Stimulated activated CD8-positive, alpha-beta memory T cell treated with anti-CD3 and anti-CD28 coated beads, Interleukin-7, amount 100 ng/mL, for 48 hours (primary cell): Measurements from ENCODE around the gene IRF9.
"Not testable (repeated sequence)": the region's sequence is repeated elsewhere in the genome, so short reads cannot be mapped to it uniquely, and the experiment has no call there.

Experiments used
- DNase-seq, 2 donors: peaks; one replicate each; pipeline ENCODE4 v3.0.0-alpha.2; 2020; ENCODE audit warnings: low read depth in 1 of 2; ENCODE audit errors: extremely low read depth in 1 of 2

The IRF9 gene

DNA sequence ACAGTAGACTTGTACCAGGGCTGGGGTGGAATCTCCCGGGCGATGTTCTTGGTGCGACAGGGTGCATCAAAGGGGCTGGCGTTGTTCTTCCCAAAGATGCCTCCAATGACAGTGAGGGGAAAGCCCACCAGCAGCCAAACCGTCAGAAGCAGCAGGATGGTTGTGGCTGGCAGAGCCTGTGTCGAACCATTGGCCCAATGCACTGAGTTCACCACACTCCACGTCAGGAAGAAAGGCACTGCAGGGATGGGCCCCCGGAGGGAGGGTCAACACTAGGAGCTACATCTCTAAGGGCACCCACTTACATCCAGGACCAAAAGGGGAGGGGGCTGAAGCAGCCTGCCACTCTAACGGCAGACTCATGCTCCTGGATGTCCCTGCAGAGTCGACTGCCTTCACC is 29.4 kb downstream of the IRF9 start:
- no peak for DNase-seq

DNA sequence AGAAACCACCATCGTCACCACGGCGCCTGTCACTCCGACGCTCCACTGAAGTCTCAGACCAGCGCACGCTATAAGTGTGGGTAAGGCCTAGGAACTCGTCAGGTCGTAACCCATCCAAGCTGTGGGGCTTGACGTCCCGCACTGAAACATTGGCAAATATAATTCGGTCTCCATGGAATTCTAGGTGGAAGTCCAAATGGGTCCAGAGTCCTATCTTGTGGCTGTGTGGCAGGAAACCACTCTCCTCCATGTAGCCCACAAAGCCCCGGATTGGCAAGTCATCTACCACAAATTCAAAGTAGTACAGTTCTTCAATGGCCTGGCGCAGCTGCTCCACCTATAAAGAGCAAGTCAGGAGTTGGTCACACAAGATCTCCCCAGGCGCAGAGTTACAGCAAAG is 31.9 kb downstream of the IRF9 start:
- DNase-seq, result no peak

DNA sequence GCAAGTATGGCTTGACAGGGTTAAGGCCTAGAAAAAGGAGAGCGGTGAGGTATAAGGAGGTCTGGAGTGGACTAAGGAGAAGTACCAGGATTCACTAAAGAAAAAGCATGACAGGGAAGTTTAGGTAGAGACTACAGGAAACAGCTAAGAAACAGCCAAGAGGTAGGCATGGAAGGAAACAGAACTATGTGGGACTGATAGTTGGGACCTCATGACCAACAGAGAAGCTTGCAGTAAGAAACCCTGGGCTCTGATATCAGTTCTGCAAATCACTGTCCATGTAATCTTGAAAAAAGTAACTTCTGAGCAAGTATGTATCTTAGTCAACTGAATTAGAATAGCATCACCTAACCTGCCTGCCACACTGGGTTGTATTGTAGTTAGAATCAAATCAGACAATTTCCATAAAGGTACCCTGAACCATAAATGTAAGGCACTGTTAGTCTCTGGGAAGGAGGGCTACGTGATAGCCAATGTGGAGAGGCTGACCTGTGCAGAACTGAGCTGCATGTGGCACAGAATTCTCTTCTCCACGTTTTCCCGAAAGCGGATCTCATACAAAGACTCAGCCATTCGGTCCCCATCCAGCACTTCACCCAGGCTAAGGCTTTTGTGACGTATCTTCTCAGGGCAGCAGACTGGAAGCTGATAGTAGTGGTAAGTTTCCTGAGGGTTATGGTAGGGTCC is 33.3 kb downstream of the IRF9 start:
- DNase-seq, result no peak

DNA sequence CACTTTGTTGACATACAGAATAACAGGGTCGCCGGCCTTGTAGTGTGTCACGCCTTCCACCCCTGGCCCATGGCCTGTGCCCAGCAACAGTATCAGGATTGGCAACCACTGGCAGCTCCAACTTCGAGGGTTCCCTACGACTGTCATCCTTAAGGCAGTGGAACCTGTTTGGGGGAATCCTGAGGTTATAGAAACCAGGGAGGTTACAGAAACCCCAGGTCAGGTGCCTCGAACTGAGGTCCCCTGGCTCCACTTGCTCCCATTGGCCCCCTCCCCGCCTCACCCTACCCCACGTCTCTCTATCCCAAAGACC is 33.8 kb downstream of the IRF9 start:
- no peak for DNase-seq

DNA sequence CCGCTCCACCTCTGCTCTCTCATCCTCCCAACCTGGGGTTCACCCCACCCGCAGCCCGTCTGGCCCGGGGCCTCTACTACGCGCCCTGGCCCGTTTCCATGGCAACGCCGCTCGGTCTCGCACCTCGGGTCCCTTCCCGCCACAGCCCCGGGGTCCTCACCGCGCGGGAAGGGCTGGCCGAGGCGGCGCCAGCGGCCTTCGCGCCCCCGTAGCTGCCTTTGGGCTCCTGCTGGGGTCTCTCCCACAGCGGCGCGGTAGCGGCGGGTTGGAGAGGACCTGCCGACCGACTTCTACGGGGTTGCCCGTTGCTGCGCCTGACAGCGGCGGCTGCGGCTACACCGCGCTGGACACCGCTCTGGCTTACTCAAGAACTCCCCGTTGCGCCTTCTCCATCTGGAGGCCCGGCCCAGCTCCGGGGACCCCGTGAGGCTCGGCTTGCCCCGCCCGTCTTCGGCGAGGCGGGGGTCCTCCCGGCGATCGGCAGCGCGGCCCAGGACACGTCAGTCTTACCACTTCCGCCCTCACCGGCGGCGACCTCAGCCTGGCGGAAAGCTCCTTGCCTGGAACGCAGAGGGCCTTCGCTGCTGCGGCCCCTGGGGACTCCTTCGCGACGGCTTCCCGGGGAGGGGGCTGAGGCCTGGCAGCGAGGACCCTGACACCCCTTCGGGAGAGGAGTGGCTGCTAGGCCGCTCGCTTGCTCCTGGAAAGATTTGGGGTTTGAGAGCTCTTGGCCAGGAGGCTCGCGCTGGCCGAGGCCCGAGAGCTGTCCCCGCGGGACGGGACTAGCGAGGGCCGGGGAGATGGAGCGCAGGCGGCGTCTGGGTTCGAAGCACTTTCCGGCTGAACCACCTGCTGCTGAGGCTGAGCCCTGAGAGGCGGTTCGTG is 34.4 kb downstream of the IRF9 start, which contains the start of gene TM9SF1:
TSS of gene TM9SF1 (minus strand) at position 256 of the 885 bp plus-strand sequence. CDS start 422 bp downstream, outside the sequence.
- DNase-seq, result peak; percentile 77 to 78

DNA sequence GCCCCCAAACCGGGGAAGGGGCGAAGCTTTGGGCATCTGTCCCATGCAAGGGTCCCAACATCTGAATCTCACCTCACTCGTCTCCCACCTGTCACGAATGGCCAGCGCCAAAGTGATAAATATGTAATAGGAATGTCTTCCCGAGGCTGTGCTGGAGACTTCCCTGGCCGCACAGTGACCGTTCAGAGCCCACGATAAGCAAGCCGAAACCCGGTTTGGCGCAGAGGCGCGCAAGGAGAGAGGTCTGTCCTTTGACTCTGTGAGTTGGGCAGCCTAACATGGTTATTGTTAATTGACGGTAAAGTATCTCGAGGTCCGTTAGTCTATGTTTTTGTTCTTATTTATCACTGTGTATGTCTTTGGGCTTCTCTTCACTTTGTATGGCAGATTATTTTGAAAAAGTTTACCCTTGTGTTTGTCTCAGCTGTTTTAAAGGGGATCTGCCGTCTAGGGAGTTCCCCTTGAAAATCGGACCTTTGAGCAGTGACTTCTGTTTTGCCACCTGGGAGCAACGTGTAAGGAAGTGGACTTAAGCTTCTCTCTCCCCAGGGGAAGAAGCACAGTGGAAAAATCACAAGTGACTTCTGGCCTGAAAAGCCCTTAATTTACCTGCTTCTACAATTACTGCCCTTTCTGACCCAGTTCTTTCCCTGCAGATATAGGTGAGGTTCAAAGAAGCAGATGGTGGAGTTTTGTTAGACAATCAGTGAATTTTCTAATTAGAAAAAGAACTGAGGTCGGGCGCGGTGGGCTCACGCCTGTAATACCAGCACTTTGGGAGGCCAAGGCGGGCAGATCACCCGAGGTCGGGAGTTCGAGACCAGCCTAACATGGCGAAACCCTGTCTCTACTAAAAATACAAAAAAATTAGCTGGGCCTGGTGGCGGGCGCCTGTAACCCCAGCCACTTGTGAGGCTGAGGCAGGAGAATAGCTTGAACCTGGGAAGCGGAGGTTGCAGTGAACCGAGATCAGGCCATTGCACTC is 35.3 kb downstream of the IRF9 start:
- DNase-seq, result no peak

DNA sequence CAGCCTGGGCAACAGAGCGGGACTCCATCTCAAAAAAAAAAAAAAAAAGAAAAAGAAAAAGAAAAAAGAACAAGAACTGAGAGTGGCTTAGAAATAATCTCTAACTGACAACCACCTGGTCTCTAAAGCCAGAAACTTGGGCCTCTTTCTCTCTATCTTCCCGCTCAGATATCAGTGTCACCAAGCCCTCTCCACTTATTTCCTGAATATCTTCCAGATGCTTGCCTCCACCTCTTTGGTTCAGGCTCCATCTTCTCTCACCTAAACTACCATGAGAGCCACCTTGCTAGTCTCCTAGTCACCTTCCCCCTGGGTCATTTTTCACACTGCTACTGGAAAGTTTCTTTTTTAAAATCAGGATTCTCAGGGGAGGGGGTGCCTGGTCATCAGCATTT is 36.0 kb downstream of the IRF9 start:
- no peak for DNase-seq

DNA sequence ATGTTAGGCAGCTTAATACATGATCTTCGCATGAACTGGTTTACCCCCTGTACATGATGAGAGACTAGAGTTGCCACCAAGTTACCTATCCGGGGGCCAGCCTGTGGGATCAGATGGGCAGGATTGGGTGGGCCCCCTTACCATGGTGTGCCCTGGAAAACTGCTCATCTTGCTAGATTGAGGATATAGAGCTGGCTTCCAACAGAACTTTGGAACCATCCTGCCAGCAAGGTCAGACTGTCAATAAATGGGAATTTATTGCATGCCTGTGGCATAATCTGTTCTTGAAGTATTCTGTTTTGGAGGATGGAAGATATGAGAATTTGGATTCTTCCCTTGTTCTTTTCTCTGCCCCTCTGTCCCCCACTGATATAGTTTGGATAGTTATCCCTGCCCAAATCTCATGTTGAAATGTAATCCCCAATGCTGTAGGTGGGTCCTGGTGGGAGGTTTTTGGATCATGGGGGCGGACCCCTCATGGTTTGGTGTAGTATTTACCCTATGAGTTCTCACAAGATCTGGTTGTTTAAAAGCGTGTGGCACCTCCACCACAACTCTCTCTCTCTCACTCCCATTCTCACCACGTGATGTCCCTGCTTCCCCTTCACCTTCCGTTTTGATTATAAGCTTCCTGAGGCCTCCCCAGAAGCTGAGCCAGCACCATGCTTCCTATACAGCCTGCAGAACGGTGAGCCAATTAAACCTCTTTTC is 37.9 kb downstream of the IRF9 start:
- no peak for DNase-seq

DNA sequence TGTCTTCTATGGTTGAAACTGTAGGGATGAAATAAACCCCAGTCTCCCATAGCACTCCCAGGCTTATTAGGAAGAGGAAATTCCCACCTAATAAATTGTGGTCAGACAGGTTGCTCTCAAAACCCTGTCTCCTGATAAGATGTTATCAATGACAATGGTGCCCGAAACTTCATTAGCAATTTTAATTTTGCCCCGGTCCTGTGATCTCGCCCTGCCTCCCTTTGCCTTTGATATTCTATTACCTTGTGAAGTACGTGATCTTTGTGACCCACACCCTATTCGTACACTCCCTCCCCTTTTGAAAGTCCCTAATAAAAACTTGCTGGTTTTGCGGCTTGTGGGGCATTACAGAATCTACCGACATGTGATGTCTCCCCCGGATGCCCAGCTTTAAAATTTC is 41.5 kb downstream of the IRF9 start:
- DNase-seq, result not testable (repeated sequence)

DNA sequence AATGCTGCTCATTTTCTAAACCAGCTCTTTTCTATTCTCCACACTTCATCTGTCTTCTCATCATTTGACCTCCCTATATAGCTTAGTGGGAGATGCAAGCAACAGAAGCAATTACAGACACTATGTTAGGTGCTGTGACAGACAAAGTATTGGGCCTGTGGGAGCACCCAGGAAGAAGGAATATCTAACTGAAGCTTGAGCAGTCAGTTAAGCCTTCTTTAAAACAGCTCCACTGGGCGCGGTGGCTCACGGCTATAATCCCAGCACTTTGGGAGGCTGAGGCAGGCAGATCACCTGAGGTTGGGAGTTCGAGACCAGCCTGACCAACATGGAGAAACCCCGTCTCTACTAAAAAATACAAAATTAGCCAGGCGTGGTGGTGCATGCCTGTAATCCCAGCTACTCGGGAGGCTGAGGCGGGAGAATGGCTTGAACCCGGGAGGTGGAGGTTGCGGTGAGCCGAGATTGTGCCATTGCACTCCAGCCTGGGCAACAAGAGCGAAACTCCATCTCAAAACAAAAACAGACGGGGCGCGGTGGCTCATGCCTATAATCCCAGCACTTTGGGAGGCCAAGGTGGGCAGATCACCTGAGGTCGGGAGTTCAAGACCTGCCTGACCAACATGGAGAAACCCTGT is 42.3 kb downstream of the IRF9 start:
- DNase-seq, result not testable (repeated sequence)

DNA sequence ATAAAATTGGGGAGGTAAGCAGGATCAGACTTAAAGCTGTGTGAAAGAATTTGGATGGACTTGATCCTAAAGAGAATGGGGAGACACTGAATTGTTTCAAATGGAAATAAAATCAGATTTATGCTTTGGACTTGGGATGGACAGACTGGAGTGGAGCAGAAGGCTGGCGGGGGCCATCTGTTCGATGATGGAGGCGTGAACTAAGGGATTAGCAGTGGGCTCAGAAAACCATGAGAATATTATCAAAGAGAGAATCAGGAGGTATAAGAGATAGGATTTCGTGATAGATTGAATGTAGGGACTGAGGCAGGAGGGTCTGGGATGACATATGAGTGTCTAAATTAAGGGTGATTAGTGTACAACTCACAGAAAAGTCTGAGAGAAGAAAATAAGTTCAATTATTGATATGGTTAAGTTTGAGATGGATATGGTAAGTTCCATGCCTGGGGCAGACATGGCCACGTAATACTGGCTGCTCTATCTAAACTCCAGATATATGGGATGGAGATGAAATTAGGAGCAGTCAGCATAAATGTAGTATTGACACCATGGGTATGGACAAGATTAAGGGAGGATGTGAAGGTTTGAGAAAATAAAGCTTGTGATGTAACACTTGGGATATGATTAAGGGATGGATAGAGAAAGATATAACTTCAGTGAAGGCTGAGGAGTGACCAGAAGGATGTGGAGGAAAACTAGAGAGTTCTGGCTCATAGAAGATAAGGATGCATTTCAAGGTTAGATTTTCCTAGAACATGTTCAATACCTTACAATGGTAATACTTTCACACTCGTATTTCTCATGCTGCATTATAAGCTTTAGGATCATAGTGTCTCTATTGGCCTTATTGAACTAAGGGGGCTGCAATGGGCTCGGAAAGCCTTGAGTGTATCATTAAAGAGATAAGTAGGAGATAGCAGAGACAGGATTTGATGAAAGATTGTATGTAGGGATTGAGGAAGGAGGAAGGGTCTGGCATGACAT is 43.4 kb downstream of the IRF9 start:
- DNase-seq, result no peak

DNA sequence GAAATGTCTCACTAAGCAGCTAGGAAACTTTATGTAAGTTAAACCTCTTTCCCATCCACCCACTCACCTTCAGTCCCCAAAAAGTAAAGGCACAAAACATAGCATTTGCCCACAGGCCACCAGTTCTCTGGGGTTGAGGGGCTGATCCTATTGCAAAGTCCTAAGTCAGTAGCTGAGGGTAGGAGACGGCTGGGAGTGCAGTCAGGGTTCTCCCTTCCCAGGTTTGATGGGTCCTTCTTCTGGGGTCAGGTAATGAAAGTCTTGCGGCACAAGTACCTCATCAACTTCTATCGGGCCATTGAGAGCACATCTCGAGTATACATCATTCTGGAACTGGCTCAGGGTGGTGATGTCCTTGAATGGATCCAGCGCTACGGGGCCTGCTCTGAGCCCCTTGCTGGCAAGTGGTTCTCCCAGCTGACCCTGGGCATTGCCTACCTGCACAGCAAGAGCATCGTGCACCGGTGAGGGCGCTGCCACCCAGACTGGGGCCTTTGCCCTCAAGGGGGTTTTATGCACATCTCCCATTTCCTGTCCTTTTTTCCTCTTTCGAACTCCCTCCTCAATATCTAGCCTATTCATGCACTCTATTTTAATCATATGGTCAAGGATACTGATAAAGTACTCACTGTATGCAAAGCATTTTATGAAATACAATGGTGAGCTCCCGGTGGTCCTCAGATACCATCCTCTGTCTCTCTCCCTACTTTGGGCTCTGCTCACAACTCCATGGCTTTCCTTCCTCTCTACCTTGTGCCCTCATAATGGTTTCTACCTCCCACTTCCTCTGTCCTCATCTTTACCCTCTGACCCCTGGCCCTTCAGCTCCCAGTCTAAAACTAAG is 45.4 kb downstream of the IRF9 start:
- DNase-seq, result no peak

DNA sequence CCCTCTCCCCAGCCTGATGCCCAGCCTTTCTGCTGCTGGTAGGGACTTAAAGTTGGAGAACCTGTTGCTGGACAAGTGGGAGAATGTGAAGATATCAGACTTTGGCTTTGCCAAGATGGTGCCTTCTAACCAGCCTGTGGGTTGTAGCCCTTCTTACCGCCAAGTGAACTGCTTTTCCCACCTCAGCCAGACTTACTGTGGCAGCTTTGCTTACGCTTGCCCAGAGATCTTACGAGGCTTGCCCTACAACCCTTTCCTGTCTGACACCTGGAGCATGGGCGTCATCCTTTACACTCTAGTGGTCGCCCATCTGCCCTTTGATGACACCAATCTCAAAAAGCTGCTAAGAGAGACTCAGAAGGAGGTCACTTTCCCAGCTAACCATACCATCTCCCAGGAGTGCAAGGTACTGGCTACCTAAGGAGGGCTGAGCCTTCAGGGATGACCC is 46.1 kb downstream of the IRF9 start:
- DNase-seq, result no peak

DNA sequence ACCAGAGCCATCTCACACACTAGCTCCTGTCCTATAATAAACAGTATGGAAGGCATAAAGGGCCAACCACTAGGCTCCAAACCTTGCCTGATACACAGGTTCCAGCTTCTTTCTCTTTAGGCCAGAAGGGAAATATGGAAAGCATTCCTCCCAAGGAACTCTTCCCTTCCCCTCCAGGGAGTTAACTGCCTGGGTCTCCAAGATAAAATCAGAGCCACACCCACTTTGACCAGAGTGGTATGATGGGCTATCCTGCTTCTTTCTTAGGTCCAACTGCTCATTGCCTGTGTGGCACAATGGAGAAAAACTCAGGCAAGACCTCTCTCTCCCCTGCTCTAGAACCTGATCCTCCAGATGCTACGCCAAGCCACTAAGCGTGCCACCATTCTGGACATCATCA is 46.6 kb downstream of the IRF9 start:
- no peak for DNase-seq

DNA sequence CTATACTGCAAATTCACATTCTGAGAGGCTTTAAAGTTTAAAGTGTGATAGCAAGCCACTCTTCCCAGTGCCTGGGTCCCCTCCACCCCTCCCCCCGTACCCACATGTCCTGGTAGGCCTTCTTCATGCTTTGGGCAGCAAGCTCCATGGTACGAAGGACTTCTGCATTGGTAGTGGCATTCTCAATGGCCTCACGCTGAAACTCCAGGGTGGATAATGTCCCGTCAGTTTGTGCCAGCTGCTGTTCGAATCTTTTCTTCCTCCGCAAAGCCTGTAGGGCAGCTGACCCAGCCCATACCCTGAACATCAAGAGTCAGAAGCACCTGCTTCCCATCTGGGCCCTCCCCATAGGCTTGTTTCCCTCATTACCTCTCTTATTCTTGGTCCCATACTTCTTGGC is 50.2 kb downstream of the IRF9 start:
- no peak for DNase-seq

DNA sequence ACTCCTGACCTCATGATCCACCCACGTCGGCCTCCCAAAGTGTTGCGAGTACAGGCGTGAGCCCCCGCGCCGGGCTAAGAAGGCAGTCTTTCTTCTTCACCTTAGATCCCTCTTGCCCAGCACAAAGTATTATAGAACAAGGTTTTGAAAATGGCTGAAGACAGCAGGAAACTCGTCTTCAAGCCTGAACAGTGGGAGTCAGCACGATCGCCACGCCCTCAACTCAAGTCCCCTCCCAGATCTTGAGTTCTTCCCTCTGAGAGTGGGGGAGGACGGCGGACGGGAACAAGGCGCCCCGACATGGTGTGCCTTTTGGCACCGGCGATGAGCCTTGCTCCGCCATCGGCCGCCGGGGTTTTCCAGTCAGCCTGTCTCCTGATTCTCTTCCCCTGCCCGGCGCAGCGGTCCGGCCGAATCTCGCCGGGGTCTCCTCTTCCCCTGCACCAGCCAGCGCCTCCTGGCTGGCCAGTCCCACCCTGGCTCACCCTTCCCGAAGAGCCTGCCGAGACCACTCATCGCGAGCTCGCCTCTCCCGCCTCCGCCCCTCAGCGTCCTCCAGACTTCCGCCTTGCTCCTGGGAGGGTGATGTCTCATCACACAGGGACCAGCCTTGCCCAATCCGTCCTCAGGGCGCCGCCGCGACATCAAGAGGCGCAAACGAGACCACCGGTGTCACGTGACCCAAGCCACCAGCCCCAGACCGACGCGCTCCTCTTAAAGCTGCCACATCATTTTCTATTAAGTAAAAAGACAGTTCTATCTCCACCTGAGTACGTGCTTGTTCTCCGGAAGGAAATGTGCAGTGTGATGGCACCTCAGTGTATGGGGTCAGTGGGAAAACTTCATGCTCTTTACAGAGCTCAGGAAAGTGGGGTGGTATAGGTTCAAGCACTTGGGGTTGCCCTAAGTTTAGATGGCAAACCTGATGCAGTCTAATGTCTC is 52.1 kb downstream of the IRF9 start, which contains the start of gene CHMP4A:
TSS of gene CHMP4A (minus strand) at position 565 of the 942 bp plus-strand sequence. CDS start at position 516, 49 bp downstream.
- peak; percentile 88 to 98 for DNase-seq
